BE2C (cell line): ENCODE data around the gene CHST6.

Experiments used
- DNase-seq: peaks from one replicate; pipeline ENCODE4 v3.0.0-alpha.2; 2020
- H3K27me3 ChIP-seq: fragments of 250-450 bp; sonication (Bioruptor Pico); 2 replicates; pipeline ENCODE4 v1.5.1; 2020; ENCODE audit warnings: mild to moderate bottlenecking
- H3K36me3 ChIP-seq: fragments of 250-450 bp; sonication (Bioruptor Pico); 2 replicates; pipeline ENCODE4 v1.5.1; 2020; ENCODE audit warnings: mild to moderate bottlenecking
- H3K4me1 ChIP-seq: fragments of 250-450 bp; sonication (Bioruptor Pico); 2 replicates; pipeline ENCODE4 v1.5.1; 2020
- H3K4me3 ChIP-seq: 2 replicates; pipeline ENCODE4 v1.5.1; 2011; ENCODE audit warnings: low read depth, low read length
- H3K9me3 ChIP-seq: fragments of 250-450 bp; sonication (Bioruptor Pico); 2 replicates; pipeline ENCODE4 v1.5.1; 2020
- CTCF ChIP-seq: IDR thresholded peaks from 2 replicates; pipeline ENCODE4 v1.5.1; 2012; ENCODE audit warnings: mild to moderate bottlenecking, low read depth, low read length

CHST6 gene

GRCh38 chr16:75478480-75479345 is 16.5 kb downstream of the CHST6 start:
- Histone ChIP-seq H3K4me3 (no peak overlapping the region), H3K36me3 (no peaks in the 10 kb centered on the region), H3K27me3 (no peaks in the 10 kb centered on the region), H3K4me1 (no peaks in the 10 kb centered on the region), H3K9me3 (no peaks in the 10 kb centered on the region)
- TF ChIP-seq CTCF, result no peak
- no peak for DNase-seq

- Histone ChIP-seq H3K36me3 (no peaks in the 10 kb centered on the region), H3K9me3 (no peaks in the 10 kb centered on the region), H3K4me3 (no peak overlapping the region), H3K4me1 (no peaks in the 10 kb centered on the region), H3K27me3 (no peaks in the 10 kb centered on the region)
- DNase-seq, result no peak
- no peak for TF ChIP-seq CTCF
Observed at GRCh38 chr16:75477680-75478473, 17.4 kb downstream of the CHST6 start.

- no peak for TF ChIP-seq CTCF
- Histone ChIP-seq H3K9me3 (no peaks in the 10 kb centered on the region), H3K4me3 (no peak overlapping the region), H3K27me3 (no peaks in the 10 kb centered on the region), H3K4me1 (no peaks in the 10 kb centered on the region), H3K36me3 (no peaks in the 10 kb centered on the region)
- DNase-seq, result no peak
Observed at GRCh38 chr16:75476817-75477216, 18.4 kb downstream of the CHST6 start.

GRCh38 chr16:75475420-75475847 is 19.8 kb downstream of the CHST6 start:
- no peak overlapping the region for H3K4me3 ChIP-seq
- no peak for DNase-seq
- H3K36me3 ChIP-seq, result no peaks in the 10 kb centered on the region
- no peaks in the 10 kb centered on the region for H3K27me3 ChIP-seq
- no peak for TF ChIP-seq CTCF
- no peaks in the 10 kb centered on the region for H3K9me3 ChIP-seq
- no peaks in the 10 kb centered on the region for H3K4me1 ChIP-seq

- TF ChIP-seq CTCF, result no peak
- Histone ChIP-seq H3K36me3 (no peaks in the 10 kb centered on the region), H3K9me3 (no peaks in the 10 kb centered on the region), H3K4me1 (no peaks in the 10 kb centered on the region), H3K4me3 (no peak overlapping the region), H3K27me3 (no peaks in the 10 kb centered on the region)
- no peak for DNase-seq
Observed at GRCh38 chr16:75472908-75473877, 22.0 kb downstream of the CHST6 start.
